Measurements from ENCODE around the gene GDF15.

- no peak for TF ChIP-seq POLR2A (IDR thresholded peaks at IDR 0.05)
- TF ChIP-seq CTCF (IDR thresholded peaks at IDR 0.05), result peak in 2 of 5 experiments; percentile 31 to 35
- peak; percentile 11 to 31 (median 14) for TF ChIP-seq POLR2AphosphoS5 (IDR thresholded peaks at IDR 0.05)
These were observed 33.3 kb downstream of the GDF15 start, which contains the start of gene SSBP4 for GRCh38 chr19:18419195-18419698.

Data from transverse colon (tissue), 4 donors.